ENCODE results near the gene WDR20. TPM values are rescaled to one million over a fixed set of nuclear protein-coding genes. Genes with fewer than 3 reads are reported as not detected.

Gene WDR20
- total and polyA plus RNA-seq, 2 of the 4 experiments (the other 2 are of a cell fraction): 20.3 to 27.4 TPM

DNA sequence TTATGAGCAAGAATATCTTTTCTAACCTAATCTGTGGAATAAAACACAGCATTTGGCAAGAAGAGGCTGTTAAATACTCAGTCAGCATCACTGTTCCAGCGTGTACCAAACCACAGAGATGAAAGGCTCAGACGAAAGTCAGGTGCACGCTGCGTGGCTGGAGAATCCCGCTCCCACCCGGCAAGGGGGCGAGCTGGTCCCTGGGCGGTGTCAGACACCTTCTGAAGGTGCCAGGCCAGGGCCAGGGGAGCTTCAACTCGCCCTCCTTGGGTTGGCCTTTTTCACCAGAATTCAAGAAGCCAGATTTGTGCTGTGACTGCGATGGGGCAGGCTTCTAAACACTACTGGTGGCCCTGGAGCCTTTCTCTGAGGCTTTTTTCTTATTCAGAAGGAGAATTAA, 73.1 kb downstream of the WDR20 start:
- H3K79me1 ChIP-seq (ENCODE audit: low read depth in 1 of 2, low read length in 2 of 2): peaks cover 24 to 71% of the 10 kb centered on the region in 2 experiments
- no peak overlapping the region for H2BK120ac ChIP-seq (ENCODE audit: low read depth, low read length)
- no peak overlapping the region for H2BK5ac ChIP-seq (ENCODE audit: low read depth, low read length, poor library complexity, severe bottlenecking)
- H2AK5ac ChIP-seq (ENCODE audit: low read depth, low read length): no peak overlapping the region
- H3K4ac ChIP-seq (ENCODE audit: low read depth, low read length): no peak overlapping the region
- H3K4me2 ChIP-seq (ENCODE audit: low read depth, low read length): no peak overlapping the region
- H3K9me3 ChIP-seq (ENCODE audit: control insufficient read depth, insufficient read depth, low read length): no peaks in the 10 kb centered on the region
- no peak overlapping the region for H3K23ac ChIP-seq (ENCODE audit: low read depth, low read length)
- H3K56ac ChIP-seq (ENCODE audit: extremely low read depth, insufficient read depth, low read length): no peak overlapping the region
- intact Hi-C loops (cut with micrococcal nuclease) (no loop called here), in situ Hi-C loops (cut with MboI; ENCODE audit: low sequenced_read_pairs) (no loop called here), dilution Hi-C loops (cut with HindIII; ENCODE audit: low sequenced_read_pairs, unreplicated experiment) (no loop called here)
- H3K27me3 ChIP-seq (ENCODE audit: control insufficient read depth, insufficient read depth, low read length): no peaks in the 10 kb centered on the region
- no TSS peak for BruUV-seq (replicated peaks)
- ATAC-seq (ENCODE audit: low read depth): no peak
- H4K20me1 ChIP-seq (ENCODE audit: insufficient read depth, low read length): peaks cover 12% of the 10 kb centered on the region
- TF ChIP-seq MAFK (IDR thresholded peaks at IDR 0.05; ENCODE audit: low read depth, low read length) (no peak), BHLHE40 (IDR thresholded peaks at IDR 0.05; ENCODE audit: low read depth, low read length) (no peak), MXI1 (IDR thresholded peaks at IDR 0.05; ENCODE audit: borderline replicate concordance, low read depth, low read length) (no peak), NFE2L2 (IDR thresholded peaks at IDR 0.05; ENCODE audit: low read depth, low read length) (no peak), CHD1 (IDR thresholded peaks at IDR 0.05; ENCODE audit: low read depth, low read length) (no peak), MAZ (IDR thresholded peaks at IDR 0.05; ENCODE audit: borderline replicate concordance, low read depth, low read length) (no peak), CEBPB (IDR thresholded peaks at IDR 0.05; ENCODE audit: low read depth, low read length) (no peak), RFX5 (IDR thresholded peaks at IDR 0.05; ENCODE audit: low read depth, low read length) (no peak), POLR2A (IDR thresholded peaks at IDR 0.05; ENCODE audit: low read depth, low read length) (no peak), SMC3 (IDR thresholded peaks at IDR 0.05; ENCODE audit: low read depth, low read length) (no peak), RAD21 (IDR thresholded peaks at IDR 0.05; ENCODE audit: low read length) (no peak), RCOR1 (IDR thresholded peaks at IDR 0.05; ENCODE audit: insufficient replicate concordance, low read length) (no peak), FOS (IDR thresholded peaks at IDR 0.05; ENCODE audit: low read depth, low read length) (no peak)
- TF ChIP-seq, protein P1, sequence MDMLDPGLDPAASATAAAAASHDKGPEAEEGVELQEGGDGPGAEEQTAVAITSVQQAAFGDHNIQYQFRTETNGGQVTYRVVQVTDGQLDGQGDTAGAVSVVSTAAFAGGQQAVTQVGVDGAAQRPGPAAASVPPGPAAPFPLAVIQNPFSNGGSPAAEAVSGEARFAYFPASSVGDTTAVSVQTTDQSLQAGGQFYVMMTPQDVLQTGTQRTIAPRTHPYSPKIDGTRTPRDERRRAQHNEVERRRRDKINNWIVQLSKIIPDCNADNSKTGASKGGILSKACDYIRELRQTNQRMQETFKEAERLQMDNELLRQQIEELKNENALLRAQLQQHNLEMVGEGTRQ (IDR thresholded peaks at IDR 0.05; ENCODE audit: low read depth, low read length): no peak
- TF ChIP-seq, protein P2, sequence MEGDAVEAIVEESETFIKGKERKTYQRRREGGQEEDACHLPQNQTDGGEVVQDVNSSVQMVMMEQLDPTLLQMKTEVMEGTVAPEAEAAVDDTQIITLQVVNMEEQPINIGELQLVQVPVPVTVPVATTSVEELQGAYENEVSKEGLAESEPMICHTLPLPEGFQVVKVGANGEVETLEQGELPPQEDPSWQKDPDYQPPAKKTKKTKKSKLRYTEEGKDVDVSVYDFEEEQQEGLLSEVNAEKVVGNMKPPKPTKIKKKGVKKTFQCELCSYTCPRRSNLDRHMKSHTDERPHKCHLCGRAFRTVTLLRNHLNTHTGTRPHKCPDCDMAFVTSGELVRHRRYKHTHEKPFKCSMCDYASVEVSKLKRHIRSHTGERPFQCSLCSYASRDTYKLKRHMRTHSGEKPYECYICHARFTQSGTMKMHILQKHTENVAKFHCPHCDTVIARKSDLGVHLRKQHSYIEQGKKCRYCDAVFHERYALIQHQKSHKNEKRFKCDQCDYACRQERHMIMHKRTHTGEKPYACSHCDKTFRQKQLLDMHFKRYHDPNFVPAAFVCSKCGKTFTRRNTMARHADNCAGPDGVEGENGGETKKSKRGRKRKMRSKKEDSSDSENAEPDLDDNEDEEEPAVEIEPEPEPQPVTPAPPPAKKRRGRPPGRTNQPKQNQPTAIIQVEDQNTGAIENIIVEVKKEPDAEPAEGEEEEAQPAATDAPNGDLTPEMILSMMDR (conservative IDR thresholded peaks at IDR 0.05; ENCODE audit: low read depth, low read length): no peak
- TF ChIP-seq, protein P3, sequence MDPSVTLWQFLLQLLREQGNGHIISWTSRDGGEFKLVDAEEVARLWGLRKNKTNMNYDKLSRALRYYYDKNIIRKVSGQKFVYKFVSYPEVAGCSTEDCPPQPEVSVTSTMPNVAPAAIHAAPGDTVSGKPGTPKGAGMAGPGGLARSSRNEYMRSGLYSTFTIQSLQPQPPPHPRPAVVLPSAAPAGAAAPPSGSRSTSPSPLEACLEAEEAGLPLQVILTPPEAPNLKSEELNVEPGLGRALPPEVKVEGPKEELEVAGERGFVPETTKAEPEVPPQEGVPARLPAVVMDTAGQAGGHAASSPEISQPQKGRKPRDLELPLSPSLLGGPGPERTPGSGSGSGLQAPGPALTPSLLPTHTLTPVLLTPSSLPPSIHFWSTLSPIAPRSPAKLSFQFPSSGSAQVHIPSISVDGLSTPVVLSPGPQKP (IDR thresholded peaks at IDR 0.05; ENCODE audit: borderline replicate concordance, low read depth, low read length): no peak
- H3K4me1 ChIP-seq (ENCODE audit: control insufficient read depth, insufficient read depth, low read length): peaks cover 9% of the 10 kb centered on the region
- POLR2A ChIA-PET (ENCODE audit: unreplicated experiment): no interaction called here
- DNase-seq: no peak
- no peak overlapping the region for H3K27ac ChIP-seq (ENCODE audit: insufficient read depth, low read length)
- 95% methylated on average over 8 of the region's 10 CpGs; no CpG with 5 or more reads in 1 of the 2 experiments for WGBS, 2 experiments (ENCODE audit: extremely low coverage in 2 of 2, insufficient read length in 1 of 2)
- no peak overlapping the region for H2BK15ac ChIP-seq (ENCODE audit: low read depth, low read length)
- H4K8ac ChIP-seq (ENCODE audit: low read depth in 2 of 2, low read length in 2 of 2): no peak overlapping the region
- peaks cover 21% of the 10 kb centered on the region for H3K9me1 ChIP-seq (ENCODE audit: insufficient read depth, low read length)
- no peak overlapping the region for H2AK9ac ChIP-seq (replicated peaks; ENCODE audit: low read depth, low read length, poor library complexity)
- H2AFZ ChIP-seq (replicated peaks; ENCODE audit: low read length, poor library complexity): no peak overlapping the region
- H2BK20ac ChIP-seq (ENCODE audit: low read depth, low read length): no peak overlapping the region
- H3K14ac ChIP-seq (replicated peaks; ENCODE audit: low read depth, low read length): no peak overlapping the region
- H3K36me3 ChIP-seq (ENCODE audit: control insufficient read depth, insufficient read depth, low read length): peaks cover 20% of the 10 kb centered on the region
- H3K18ac ChIP-seq (ENCODE audit: low read depth, low read length): no peak overlapping the region
- no peak overlapping the region for H3K9ac ChIP-seq (ENCODE audit: low read depth, low read length)
- no peak overlapping the region for H4K5ac ChIP-seq (ENCODE audit: low read depth, low read length)
- H4K91ac ChIP-seq (ENCODE audit: insufficient read depth, low read depth, low read length): no peak overlapping the region
- CTCF ChIA-PET: no interaction called here
- no peak overlapping the region for H3K4me3 ChIP-seq (ENCODE audit: insufficient read depth, low read depth, low read length)
